ENCODE measurements around the gene MACROD1.
"Not testable (repeated sequence)": the region's sequence is repeated elsewhere in the genome, so short reads cannot be mapped to it uniquely, and the experiment has no call there.

The MACROD1 gene

GRCh38 chr11:64052436-64052835 lies 113.5 kb downstream of the MACROD1 start:
- no peak for DNase-seq

GRCh38 chr11:64051297-64051696 lies 114.6 kb downstream of the MACROD1 start:
- no peak for DNase-seq

GRCh38 chr11:64049509-64049908 lies 116.4 kb downstream of the MACROD1 start:
- no peak for DNase-seq

- no peak for DNase-seq
Measured at GRCh38 chr11:64048042-64048854, 117.7 kb downstream of the MACROD1 start.

- not testable (repeated sequence) for DNase-seq
Measured at GRCh38 chr11:64047373-64047772, 118.5 kb downstream of the MACROD1 start.

GRCh38 chr11:64045700-64046099 lies 120.2 kb downstream of the MACROD1 start:
- no peak for DNase-seq

GRCh38 chr11:64044730-64045393 lies 121.1 kb downstream of the MACROD1 start:
- no peak for DNase-seq

- DNase-seq, result no peak
Measured at GRCh38 chr11:64043545-64043944, 122.4 kb downstream of the MACROD1 start.

- DNase-seq, result no peak
Measured at GRCh38 chr11:64042301-64042700, 123.6 kb downstream of the MACROD1 start.

GRCh38 chr11:64041846-64042245 lies 124.1 kb downstream of the MACROD1 start:
- no peak for DNase-seq

GRCh38 chr11:64040684-64041322 lies 125.1 kb downstream of the MACROD1 start:
- no peak for DNase-seq

- no peak for DNase-seq
Measured at GRCh38 chr11:64039012-64039665, 126.8 kb downstream of the MACROD1 start.

- DNase-seq, result no peak
Measured at GRCh38 chr11:64038500-64038899, 127.4 kb downstream of the MACROD1 start.

GRCh38 chr11:64037027-64037634 lies 128.8 kb downstream of the MACROD1 start:
- DNase-seq, result no peak

- DNase-seq, result no peak
Measured at GRCh38 chr11:64036087-64037026, 129.6 kb downstream of the MACROD1 start.

- no peak for DNase-seq
Measured at GRCh38 chr11:64035576-64035975, 130.3 kb downstream of the MACROD1 start, which contains the start of gene FLRT1. FLRT1 (plus strand) TSS chr11:64035931; CDS start chr11:64116268, 80,337 bp downstream.

GRCh38 chr11:64035081-64035524 lies 130.8 kb downstream of the MACROD1 start:
- no peak for DNase-seq

GRCh38 chr11:64034411-64034811 lies 131.5 kb downstream of the MACROD1 start:
- no peak for DNase-seq

GRCh38 chr11:64032050-64032449 lies 133.9 kb downstream of the MACROD1 start:
- no peak for DNase-seq

GRCh38 chr11:64031001-64031400 lies 134.9 kb downstream of the MACROD1 start:
- DNase-seq, result no peak

- DNase-seq, result no peak
Measured at GRCh38 chr11:64029773-64030172, 136.1 kb downstream of the MACROD1 start.

All from cortex of kidney (tissue), 1 donor.